NCI-H2196 treated with DMSO at 0.1 percent for 48 hours (cell line): ENCODE measurements around the gene IL16.
"Not testable (repeated sequence)": the region's sequence is repeated elsewhere in the genome, so short reads cannot be mapped to it uniquely, and the experiment has no call there.

Experiments
- DNase-seq: peaks from one replicate; lab custom pipeline; 2025; ENCODE audit not compliant: unreplicated experiment; lab: John Stamatoyannopoulos, UW

The IL16 gene

DNA sequence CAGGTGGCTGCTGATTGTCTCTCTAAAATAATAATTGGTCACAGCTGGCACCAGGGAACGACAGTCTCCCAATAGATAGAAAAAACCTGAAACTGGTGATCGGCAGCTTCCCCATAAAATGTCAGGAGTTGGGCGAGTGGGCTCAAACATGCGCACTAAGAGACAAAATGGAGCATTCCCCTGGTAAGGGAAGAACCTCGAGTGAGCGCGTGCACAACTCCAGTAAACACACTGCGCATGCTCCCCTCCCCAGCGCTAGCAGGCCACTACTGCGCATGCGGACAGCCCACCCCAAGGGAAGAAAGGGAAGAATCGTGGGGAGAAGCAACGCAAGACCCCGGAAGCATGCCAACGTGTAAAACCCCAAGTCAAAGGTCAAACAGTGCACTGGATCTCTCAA is 134.9 kb downstream of the IL16 start:
- no peak for DNase-seq

DNA sequence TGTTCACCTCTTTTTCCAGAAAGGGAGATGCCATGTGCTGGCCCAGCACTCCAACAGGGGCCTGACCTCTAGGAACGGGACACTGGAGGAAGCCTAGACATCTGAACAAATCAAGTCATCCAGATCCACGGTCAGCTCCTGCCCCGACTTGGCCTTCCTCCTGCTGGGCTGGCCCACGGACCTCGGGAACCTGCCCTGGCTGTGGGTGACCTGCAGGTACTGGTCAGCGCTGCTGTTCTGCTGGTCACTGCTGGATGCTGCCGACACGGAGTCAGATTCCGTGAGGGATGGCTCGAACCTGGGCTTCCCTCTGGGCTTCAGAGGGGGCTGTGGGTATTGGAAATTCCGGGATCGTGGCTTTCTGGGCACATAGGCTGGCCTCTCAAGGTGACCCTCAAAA is 135.6 kb downstream of the IL16 start:
- no peak for DNase-seq

DNA sequence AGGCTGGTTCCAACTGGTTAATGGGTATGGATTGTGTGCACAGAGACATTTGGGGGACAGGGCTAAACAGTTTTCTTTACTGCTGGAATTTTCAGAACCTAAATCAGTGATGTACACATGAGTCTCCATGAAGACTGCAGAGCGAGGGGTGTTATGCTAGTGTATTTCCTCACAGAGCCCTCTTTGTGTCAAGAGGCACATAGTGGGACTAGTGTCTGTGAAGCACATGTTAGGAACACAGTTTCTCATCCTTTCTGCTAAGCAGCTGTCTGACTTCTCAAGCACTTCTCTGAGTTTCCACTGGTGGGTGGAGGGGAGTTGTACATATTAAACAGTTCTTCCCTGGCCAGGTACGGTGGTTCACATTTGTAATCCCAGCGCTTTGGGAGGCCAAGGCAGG is 136.7 kb downstream of the IL16 start:
- DNase-seq: no peak

GRCh38 chr15:81334768-81335435 is 138.2 kb downstream of the IL16 start:
- no peak for DNase-seq

DNA sequence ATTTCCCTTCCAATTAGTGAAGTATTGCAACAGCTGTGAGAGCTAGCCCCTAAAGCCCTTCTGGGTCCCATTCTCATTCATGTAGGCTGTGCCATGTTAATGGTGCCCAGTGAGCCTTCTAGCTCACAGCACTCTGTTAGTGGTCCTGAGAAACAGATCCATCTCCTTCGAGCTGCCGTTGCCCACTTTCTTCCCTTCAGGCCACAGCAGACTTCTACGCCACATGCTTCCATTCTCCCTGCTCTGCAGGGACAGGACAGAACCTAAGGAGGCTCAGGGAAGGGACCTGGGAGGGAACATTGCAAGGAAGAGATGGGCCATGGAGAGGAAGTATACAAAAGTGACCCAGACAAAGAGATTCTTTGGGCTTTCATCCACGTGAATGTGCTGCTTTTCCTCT is 139.0 kb downstream of the IL16 start:
- DNase-seq: no peak

DNA sequence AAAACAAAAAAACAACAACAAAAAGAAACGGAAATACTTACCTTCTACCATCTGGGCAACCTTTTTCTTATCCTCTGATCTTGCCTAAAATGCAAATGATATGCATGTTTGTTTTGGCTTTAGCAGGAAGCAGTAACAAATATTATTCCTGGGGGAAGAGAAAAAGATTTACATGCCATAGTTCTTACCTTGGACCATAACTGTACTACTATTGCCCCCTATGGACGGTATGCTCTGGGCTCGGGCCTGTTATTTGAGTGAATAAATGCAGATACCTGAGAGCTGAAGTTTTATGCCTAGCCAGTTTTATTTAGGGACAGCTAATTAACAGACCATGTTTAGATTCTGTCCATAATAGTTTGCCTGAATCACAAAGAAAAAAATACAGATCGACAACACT is 139.9 kb downstream of the IL16 start:
- DNase-seq: no peak

DNA sequence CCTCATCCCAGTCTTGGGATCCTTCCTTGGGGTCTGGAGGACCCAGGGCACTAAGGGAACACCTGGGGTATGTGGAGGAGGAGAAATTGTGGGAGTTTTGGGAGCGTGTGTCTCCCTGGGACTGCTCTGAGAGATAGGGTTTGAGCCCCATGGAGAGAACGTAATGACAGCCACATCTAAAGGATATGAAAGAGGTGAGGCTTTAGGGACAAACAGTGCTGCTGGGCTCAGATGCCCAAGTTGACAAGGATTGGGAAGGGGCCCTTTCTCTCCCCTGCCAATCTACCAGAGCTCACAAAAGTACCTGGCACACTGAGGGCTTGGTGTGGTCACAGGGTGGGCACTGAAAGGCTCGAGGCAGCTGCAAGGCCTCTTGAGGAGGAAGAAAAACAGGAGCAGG is 140.6 kb downstream of the IL16 start:
- DNase-seq: no peak

DNA sequence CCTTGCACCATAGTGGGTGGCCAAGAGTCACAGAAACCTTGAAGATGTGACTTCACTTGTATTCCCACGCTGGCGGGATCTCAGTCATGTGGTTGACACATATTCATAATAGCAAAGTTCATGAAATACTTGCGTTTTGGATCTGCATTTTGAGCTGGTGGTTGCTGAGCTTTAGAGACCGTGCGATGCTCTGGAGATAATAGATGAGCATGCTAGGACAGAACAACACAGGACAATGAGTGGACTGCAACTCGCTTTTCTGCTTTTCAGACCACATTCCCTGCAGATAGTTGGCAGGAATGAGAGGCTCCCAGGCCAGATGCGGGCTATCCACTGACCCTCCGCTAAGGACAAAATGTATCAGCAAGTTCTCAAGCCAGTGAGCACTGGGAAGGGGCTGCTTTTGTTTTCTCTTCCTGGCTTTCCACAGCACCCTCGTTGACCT is 141.1 kb downstream of the IL16 start:
- no peak for DNase-seq

DNA sequence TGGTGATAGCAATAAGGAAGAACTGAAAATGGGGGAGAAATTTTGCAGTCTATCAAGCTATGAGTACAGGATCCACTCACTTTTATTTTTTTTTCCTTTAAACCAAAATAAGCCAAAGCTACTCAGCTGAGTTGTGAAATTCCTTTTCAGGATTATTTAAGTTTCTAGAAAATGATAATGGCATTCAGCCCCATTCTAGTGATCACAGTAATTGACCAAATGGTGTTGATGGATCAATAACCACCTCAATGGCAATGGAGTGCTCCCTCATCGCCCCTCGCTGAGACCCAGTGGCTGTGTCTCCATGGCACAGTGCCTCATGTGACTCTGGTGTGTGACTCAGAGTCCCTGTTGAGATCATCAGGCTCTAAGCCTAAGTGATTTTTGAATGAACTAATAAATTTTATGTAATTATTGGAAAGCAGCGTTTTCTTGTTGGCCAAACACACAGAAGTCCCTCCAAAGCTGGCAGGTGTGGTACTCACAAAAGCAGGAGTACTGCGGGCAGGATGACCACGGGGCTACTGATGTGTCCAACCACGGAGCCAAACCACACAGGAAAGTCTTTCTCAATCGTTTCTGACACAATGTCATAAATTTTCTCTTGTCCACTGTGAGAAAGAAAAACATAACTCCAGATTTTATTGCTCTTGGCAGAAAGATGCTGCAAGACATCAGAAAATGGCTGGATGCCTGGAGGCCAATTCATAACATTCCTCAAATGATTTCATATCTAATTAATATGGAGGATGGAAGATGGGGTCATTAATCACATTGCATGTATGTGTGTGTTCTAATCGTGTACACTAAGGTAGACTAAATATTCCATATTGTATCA is 141.7 kb downstream of the IL16 start:
- no peak for DNase-seq

DNA sequence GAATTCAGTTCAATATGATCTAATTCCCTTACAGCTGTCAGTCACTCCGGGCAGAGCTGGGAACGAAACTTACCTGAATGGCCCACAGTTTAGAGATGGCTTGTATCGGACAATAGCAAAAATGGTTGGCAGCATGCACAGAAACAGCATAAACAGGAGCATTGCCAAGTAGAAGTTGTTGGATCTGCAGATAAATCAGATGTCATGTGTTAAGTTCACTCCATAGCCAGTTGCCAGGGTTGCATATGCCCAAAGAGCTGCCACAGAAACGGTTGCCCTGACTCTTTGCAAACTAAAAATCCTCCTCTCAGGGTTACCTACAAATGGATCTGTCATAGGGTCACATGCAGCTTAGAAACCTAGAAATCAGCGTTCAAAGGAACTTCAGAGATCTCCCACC is 142.6 kb downstream of the IL16 start:
- no peak for DNase-seq

- DNase-seq: no peak
Observed at GRCh38 chr15:81339851-81340250, 143.2 kb downstream of the IL16 start.

DNA sequence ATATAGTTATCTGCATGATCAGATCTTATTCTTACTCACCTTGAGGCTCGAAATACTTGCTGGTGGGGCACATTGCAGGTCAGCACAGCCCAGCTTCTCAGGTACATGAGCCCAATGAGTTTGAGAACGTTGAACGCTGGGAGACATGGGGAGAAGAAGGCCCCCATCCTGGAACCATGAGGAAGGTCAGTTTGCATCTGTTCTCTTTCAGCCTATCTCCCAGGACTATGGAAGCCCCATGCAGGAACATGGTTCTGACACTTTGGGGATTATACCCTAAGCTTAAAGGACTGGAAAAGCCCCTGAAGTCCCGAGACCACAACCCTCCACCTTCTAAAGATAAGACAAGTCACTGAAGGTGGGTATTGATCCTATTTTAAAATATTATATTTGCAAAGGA is 144.7 kb downstream of the IL16 start:
- no peak for DNase-seq

DNA sequence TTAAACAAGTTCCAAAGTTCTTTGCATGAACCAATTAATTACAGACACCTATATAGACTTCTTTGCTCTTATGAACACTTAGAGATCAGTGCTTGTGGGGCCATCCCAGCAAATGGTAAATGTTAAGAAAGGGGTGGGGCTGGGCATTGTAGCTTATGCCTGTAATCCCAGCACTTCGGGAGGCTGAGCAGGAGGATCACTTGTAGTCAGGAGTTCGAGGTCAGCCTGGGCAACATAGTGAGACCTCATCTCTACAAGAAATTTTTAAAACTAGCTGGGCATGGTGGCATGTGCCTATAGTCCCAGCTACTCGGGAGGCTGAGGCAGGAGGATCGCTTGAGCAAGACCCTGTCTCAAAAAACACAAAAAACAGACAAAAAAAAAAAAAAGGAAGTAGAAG is 146.7 kb downstream of the IL16 start:
- DNase-seq: no peak

DNA sequence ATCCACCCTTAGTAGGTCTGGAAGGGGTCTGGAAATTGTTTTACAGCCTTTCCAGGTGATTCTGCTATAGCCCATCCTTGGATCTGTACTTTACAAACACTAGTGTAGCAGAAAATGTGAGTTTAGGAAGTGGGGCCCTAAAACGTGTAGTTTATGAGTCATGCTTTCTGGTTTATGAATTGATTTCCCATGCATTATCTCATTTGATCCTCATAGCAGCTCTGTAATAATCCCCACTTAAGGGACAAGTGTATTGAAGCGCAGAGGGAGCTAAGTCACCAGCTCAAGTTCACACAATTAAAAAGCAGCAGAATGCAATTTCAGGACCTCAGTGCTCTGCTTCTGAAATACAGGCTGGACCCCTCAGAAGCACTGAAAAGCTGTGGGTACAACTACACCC is 149.9 kb downstream of the IL16 start:
- DNase-seq: no peak

GRCh38 chr15:81347910-81348309 is 151.2 kb downstream of the IL16 start:
- DNase-seq: no peak

GRCh38 chr15:81348691-81349090 is 152.0 kb downstream of the IL16 start:
- not testable (repeated sequence) for DNase-seq

DNA sequence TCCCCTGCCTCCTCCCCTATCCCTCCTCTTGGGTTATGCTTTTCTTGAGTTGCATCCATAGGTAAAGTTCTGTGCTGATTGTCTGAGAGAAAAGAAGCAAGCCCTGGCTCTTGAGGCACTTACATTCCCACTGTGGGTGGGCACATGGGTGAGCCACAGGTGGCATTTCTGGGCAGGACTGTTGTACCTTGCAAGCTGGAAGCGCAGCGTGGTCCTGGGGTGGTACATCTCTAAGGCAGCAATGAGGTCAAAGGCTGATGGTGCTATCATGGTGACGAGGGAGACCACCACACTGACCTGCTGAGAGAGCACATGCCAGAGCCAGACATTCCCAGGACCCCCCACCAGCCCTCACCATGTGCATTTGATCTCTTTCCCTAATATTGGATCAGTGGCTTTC is 152.6 kb downstream of the IL16 start:
- DNase-seq: no peak

- no peak for DNase-seq
Observed at GRCh38 chr15:81351651-81352050, 155.0 kb downstream of the IL16 start.

GRCh38 chr15:81356252-81356651 is 159.6 kb downstream of the IL16 start:
- no peak for DNase-seq

- no peak for DNase-seq
Observed at GRCh38 chr15:81357180-81357686, 160.6 kb downstream of the IL16 start.

DNA sequence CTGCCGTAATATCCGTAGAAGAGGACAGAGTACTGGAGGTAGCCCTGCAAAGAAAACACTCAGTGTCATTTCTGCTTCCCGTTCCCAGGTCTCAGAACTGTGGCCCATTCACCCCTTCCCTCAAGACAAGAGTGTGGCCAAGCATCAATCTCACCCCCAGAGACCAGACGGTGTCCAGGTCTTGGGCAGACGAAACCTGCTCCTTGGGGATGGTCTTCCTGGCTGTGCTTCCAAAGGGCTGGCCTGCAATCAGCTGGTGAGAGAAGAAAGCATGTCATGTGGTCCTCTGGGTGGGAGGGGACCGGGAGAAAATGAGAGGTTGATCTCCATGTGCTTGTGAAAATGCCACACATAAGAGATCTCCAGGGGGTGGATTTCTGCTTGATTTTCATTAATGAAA is 161.6 kb downstream of the IL16 start:
- DNase-seq: no peak

- no peak for DNase-seq
Observed at GRCh38 chr15:81360491-81360890, 163.8 kb downstream of the IL16 start.
